Raji (cell line): ENCODE measurements around the gene CTSZ.

Experiments
- POLR2A ChIP-seq: IDR thresholded peaks from 2 replicates; pipeline ENCODE4 v1.6.1; 2011; ENCODE audit warnings: low read depth, low read length, control low read depth; ENCODE audit not compliant: insufficient read depth

CTSZ gene

DNA sequence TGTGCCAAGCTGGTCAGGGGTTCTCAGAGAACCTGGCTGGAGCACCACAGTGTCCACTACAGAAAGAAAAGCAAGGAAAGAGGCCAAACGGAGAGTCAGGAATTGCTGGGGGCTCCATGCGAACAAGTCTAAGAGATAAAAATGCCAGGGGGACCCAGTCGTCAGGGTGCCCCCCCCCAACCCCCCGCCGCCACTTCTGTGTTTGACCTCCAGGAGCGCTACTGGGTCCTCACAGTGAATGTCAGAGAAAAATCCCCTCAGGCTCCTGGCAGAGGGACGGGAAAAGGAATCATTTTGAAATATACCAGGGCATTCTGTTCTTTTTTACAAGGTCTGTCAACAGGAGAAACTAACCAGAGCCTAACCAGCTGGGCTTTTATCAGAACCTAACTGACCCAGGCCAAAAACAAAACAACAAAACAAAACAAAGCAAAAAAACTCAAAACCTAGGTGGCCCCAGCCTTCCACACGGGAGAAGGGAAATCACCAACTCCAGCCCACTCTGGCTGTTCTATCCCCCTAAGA lies 43.9 kb downstream of the CTSZ start:
- TF ChIP-seq POLR2A: no peak

DNA sequence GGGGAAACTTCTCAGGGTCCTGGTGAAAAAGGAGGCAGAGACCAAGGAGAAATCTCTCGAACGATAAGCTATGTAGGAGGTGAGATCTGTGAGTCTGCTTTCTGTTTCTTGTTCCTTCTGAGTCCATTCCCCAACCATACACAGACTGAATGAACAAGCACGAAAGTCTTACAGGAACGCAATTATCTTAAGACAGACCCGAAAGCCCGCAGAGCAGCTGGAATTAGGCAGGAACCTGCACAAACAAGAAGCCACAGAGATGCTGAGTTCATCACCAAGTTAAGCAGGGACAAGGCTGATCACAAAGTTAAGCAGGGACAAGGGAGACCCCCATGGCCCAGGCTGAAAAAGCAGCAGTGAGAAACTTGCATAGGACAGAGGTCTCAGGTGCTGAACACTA lies 47.4 kb downstream of the CTSZ start:
- no peak for TF ChIP-seq POLR2A

DNA sequence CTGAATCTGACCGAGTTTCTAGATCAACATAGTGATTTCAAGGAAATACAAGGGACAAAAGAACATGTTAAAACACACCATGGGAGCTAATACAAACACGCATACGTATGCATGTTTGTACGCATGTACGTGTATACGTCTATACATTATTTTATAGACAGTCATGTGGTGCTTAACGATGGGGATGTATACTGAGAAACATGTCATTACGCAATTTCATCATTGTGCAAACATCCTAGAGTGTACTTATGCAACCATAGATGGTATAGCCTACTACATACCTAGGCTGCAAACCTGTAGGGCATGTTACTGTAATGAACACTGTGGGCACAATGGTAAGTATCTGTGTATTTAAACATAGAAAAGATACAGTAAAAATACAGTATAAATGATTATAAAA lies 51.0 kb downstream of the CTSZ start:
- no peak for TF ChIP-seq POLR2A

DNA sequence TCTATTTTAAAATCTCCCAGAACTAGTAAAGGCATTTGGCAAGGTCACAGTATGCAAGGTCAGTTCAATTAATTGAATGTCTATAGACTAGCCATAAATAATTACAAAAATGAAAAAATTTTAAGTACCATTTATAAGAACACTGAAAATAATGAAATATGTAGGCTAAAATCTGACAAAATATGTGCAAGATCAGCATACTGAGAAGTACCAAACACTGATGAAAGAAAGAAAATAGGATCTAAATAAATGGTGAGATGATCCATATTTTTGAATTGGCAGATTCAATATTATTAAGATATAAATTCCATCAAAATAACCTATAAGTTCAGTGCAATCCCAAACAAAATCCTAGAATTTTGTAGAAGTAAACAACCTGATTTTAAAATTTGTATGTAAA lies 54.0 kb downstream of the CTSZ start:
- TF ChIP-seq POLR2A: no peak

DNA sequence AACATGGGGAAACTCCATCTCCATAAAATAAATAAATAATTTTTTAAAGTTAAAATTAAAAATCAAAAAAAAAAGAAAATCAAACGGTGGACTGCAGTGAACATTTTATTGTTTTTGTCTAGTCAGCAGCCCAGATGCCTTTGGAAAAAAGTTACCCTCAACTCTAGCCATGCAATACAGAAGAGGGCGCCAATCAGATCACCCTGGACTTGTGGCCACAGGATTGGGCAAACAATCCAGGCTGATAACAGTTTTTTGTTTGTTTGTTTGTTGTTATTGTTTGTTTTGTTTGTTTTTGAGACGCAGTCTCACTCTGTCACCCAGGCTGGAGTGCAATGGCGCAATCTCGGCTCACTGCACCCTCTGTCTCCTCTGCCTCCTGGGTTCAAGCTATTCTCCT lies 56.5 kb downstream of the CTSZ start:
- TF ChIP-seq POLR2A: no peak

DNA sequence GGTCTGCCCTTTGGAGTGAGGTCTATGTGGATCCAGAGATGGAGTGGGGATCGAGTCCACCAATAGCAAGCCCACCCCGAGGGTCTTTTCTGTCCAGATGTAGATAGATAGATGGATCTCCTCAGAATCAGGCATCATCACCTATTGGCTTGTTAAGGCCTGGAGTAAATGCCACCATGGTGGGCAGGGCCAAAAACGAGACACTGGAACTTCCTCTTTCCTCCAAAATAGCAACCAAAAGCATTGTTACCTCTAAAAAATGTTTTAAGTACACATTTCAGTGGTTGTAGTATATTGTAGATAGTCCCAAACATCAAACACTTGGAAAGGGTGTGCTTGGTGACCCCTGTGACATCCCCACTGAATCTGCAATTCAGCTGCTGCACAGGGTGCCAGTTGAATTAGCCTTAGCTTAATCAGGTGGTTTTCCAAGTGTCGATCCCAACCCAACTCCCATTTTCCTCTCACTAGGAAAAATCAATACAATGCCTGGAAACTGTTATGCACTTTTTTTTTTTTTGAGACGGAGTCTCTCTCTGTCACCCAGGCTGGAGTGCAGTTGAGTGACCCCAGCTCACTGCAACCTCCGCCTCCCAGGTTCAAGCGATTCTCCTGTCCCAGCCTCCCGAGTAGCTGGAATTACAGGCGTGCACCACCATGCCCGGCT lies 61.0 kb downstream of the CTSZ start:
- no peak for TF ChIP-seq POLR2A
